HepG2 (cell line): ENCODE measurements around the gene KIF5B.

ENCODE experiments used
- CTCF ChIP-seq: sonication (generic); formaldehyde crosslinking; IDR thresholded peaks from 2 replicates; pipeline ENCODE4 v1.5.0; 2020; ENCODE audit warnings: mild to moderate bottlenecking, missing genetic modification reagents, moderate library complexity
- MYC ChIP-seq: sonication (generic); formaldehyde crosslinking; IDR thresholded peaks from 2 replicates; pipeline ENCODE4 v1.9.0; 2021; ENCODE audit warnings: missing genetic modification reagents, borderline replicate concordance
- NFATC3 ChIP-seq: sonication (generic); formaldehyde crosslinking; IDR thresholded peaks from 2 replicates; pipeline ENCODE4 v1.5.1; 2020; ENCODE audit warnings: mild to moderate bottlenecking, missing genetic modification reagents
- SNAPC2 ChIP-seq: sonication (generic); formaldehyde crosslinking; IDR thresholded peaks from 2 replicates; pipeline ENCODE4 v1.8.1; 2022; ENCODE audit warnings: mild to moderate bottlenecking, missing genetic modification reagents
- ZBTB46 ChIP-seq: sonication (generic); formaldehyde crosslinking; IDR thresholded peaks from 2 replicates; pipeline ENCODE4 v1.4.0; 2020; ENCODE audit warnings: mild to moderate bottlenecking, missing genetic modification reagents, borderline replicate concordance
- TF ChIP-seq, protein P1 (sequence below): sonication (generic); formaldehyde crosslinking; IDR thresholded peaks from 2 replicates; pipeline ENCODE4 v1.4.0; 2020; ENCODE audit warnings: low read depth, missing genetic modification reagents

- TF ChIP-seq MYC (CRISPR knock-in tag) = no peak
- TF ChIP-seq, protein P1, sequence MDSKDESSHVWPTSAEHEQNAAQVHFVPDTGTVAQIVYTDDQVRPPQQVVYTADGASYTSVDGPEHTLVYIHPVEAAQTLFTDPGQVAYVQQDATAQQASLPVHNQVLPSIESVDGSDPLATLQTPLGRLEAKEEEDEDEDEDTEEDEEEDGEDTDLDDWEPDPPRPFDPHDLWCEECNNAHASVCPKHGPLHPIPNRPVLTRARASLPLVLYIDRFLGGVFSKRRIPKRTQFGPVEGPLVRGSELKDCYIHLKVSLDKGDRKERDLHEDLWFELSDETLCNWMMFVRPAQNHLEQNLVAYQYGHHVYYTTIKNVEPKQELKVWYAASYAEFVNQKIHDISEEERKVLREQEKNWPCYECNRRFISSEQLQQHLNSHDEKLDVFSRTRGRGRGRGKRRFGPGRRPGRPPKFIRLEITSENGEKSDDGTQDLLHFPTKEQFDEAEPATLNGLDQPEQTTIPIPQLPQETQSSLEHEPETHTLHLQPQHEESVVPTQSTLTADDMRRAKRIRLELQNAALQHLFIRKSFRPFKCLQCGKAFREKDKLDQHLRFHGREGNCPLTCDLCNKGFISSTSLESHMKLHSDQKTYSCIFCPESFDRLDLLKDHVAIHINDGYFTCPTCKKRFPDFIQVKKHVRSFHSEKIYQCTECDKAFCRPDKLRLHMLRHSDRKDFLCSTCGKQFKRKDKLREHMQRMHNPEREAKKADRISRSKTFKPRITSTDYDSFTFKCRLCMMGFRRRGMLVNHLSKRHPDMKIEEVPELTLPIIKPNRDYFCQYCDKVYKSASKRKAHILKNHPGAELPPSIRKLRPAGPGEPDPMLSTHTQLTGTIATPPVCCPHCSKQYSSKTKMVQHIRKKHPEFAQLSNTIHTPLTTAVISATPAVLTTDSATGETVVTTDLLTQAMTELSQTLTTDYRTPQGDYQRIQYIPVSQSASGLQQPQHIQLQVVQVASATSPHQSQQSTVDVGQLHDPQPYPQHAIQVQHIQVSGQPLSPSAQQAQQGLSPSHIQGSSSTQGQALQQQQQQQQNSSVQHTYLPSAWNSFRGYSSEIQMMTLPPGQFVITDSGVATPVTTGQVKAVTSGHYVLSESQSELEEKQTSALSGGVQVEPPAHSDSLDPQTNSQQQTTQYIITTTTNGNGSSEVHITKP (CRISPR knock-in tag) = no peak
- TF ChIP-seq ZBTB46 = no peak
- TF ChIP-seq SNAPC2 = no peak
- no peak for TF ChIP-seq CTCF (CRISPR knock-in tag)
- no peak for TF ChIP-seq NFATC3 (CRISPR knock-in tag)
Measured at GRCh38 chr10:32104181-32104580, 48.0 kb upstream of the KIF5B start.
